ENCODE measurements around the gene RNF32.
"Not testable (repeated sequence)": the region's sequence is repeated elsewhere in the genome, so short reads cannot be mapped to it uniquely, and the experiment has no call there.

Gene RNF32

DNA sequence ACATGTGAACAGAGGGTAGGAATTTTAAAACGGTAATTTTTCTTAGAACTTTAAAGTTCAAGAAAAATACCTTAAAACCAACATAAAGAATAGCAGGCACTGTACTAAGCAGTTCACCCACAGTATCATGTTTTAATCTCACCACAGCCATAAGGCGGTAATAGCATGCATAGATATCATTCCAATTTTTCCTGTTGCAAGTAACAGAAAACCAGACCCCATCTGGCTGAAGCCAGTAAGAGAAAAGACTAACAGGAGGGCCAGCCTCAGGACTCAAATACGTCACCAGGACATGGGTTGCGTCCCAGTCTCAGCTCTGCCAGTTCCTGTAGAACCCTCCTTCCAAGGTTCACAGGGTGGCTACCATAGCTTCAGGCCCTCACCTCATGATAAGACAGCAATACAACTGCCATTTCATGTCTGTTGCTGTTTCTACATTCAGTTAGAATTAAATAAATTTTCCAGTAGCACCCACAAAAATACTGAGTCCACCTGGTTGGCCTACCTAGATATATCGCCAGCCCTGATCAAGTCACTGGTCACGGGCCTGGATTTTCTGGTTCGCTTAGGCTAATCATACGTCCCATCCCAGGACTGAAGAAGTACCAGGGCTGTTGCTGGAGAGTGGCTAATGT, 2.0 kb upstream of the RNF32 start:
- TF ChIP-seq CTCF (IDR thresholded peaks at IDR 0.05; ENCODE audit: extremely low read depth, missing control alignments), result no peak
- DNase-seq (ENCODE audit: low spot score), result no peak

GRCh38 chr7:156639426-156640256, 933 bp upstream of the RNF32 start:
- no peak for TF ChIP-seq CTCF (IDR thresholded peaks at IDR 0.05; ENCODE audit: extremely low read depth, missing control alignments)
- no peak for DNase-seq (ENCODE audit: low spot score)

DNA sequence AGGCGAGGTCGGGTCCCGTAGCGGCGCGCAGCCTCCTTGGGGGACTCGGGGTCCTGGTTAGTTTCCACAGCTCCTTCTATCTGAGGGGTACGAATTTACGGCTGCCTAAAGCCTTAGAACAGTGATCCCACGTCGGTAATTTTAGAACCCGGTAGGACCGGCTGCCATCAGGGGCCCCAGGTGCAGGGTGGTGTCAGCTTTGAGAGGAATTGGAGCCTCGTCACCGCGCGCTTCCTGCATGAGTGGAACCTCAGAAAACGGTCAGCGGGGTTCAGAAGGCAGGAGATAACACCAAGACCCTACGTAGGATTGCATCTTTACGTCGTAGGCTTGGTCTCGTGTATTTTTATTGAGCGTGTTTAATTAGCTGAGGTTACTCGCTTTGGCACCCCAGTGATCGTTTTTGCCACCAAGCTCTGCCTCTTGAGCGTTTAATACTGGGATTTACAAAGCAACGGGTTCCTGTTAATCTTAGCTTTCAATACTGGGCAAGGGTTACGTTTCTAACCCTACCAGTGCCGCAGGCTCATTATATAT, 443 bp downstream of the RNF32 start:
- TF ChIP-seq CTCF (IDR thresholded peaks at IDR 0.05; ENCODE audit: extremely low read depth, missing control alignments), result no peak
- DNase-seq (ENCODE audit: low spot score), result peak; percentile 62

DNA sequence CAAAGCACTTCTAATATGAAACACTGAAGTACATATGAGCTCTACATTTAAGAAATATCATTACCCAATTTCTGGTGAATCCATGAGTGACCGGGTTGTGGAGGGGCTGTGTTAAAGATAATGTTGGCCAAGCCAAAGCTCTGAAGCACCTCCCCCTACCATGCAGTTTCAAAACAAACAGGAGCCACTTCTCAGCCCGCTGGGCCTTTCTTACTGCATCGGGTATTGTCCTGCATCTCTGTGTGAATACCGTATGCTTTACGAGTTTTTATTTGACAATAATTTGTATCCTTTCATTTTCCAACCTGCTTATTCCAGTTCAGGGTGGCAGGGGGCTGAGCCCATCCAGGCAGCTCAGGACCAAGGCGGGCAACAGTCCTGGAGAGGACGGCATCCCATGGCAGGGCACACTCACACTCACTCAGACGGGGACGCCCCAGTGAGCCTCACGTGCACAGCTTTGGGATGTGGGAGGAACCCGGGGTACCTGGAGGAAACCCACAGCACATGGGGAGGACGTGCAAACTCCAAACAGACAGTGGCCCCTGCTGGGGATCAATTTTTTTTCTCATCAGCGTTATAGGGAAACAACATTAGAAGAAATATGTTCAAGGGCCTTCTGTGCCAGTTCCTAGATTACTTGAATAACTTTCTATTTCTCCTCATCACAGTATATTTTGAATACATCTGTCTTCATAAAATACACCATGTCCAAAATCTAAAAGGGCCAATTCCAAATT, 1.9 kb downstream of the RNF32 start:
- TF ChIP-seq CTCF (IDR thresholded peaks at IDR 0.05; ENCODE audit: extremely low read depth, missing control alignments), result no peak

GRCh38 chr7:156647330-156647729, 6.8 kb downstream of the RNF32 start:
- DNase-seq (ENCODE audit: low spot score), result not testable (repeated sequence)

More for the DNA sequence above, 1.9 kb downstream of the RNF32 start:
- DNase-seq (ENCODE audit: low spot score), result no peak

DNA sequence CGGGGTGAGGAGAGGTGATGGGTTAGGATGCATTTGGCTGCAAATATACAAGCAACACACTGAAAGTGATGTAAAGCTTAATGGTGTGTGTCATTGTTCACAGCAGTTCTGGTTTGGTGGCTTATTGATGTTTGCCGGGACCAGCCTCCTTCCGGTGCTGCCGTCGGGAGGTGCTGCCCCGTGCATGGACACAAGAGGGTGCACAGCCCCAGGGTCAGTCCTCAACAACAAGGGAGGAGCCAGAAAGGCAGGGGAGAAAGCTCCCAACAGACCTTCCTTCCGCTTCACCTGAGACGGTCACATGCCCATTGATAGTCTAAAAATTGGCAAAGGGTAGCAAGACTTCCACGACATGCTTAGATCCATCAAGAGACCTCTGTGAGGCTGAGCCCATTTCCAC, 9.5 kb downstream of the RNF32 start:
- peak; percentile 29 for TF ChIP-seq CTCF (IDR thresholded peaks at IDR 0.05; ENCODE audit: extremely low read depth, missing control alignments)
- peak; percentile 52 for DNase-seq (ENCODE audit: low spot score)

GRCh38 chr7:156651474-156651873, 10.9 kb downstream of the RNF32 start:
- no peak for DNase-seq (ENCODE audit: low spot score)
- TF ChIP-seq CTCF (IDR thresholded peaks at IDR 0.05; ENCODE audit: extremely low read depth, missing control alignments), result no peak

Data from GM20000 (cell line).